GM18502 (cell line): Measurements from ENCODE around the gene NLRP13.
"Not testable (repeated sequence)": the region's sequence is repeated elsewhere in the genome, so short reads cannot be mapped to it uniquely, and the experiment has no call there.

Source experiments
- ATAC-seq: cut with Tn5 transposase; IDR thresholded peaks from one replicate; pipeline ENCODE4 v1.9.1; 2021; ENCODE audit warnings: mild to moderate bottlenecking; ENCODE audit not compliant: unreplicated experiment, poor library complexity

NLRP13 gene, protein sequence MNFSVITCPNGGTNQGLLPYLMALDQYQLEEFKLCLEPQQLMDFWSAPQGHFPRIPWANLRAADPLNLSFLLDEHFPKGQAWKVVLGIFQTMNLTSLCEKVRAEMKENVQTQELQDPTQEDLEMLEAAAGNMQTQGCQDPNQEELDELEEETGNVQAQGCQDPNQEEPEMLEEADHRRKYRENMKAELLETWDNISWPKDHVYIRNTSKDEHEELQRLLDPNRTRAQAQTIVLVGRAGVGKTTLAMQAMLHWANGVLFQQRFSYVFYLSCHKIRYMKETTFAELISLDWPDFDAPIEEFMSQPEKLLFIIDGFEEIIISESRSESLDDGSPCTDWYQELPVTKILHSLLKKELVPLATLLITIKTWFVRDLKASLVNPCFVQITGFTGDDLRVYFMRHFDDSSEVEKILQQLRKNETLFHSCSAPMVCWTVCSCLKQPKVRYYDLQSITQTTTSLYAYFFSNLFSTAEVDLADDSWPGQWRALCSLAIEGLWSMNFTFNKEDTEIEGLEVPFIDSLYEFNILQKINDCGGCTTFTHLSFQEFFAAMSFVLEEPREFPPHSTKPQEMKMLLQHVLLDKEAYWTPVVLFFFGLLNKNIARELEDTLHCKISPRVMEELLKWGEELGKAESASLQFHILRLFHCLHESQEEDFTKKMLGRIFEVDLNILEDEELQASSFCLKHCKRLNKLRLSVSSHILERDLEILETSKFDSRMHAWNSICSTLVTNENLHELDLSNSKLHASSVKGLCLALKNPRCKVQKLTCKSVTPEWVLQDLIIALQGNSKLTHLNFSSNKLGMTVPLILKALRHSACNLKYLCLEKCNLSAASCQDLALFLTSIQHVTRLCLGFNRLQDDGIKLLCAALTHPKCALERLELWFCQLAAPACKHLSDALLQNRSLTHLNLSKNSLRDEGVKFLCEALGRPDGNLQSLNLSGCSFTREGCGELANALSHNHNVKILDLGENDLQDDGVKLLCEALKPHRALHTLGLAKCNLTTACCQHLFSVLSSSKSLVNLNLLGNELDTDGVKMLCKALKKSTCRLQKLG

GRCh38 chr19:55931936-55932386 is at the start of gene NLRP13:
Gene NLRP13, minus strand, starts transcription at chr19:55932336. Its CDS starts 25 bp downstream, at chr19:55932311.
- ATAC-seq, result no peak

DNA sequence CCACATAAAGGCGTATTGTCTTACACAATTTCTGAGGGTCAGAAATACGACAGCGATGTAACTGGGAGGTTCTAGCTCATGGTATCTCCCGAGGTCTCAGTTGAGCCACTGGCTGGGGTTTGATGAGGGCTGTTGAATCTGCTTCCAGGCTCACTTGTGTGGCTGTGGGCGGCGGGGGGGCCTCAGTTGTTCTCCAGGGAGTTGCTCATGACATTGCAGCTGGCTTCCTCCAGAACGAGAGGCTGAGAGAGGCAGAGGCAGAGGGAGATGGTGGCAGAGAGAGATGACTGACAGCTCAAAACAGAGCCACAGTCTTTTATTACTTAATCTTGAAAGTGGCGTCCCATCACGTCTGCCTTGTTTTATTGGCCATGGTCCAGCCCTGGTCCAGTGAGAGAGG is 48.3 kb upstream of the NLRP13 start:
- ATAC-seq, result no peak

DNA sequence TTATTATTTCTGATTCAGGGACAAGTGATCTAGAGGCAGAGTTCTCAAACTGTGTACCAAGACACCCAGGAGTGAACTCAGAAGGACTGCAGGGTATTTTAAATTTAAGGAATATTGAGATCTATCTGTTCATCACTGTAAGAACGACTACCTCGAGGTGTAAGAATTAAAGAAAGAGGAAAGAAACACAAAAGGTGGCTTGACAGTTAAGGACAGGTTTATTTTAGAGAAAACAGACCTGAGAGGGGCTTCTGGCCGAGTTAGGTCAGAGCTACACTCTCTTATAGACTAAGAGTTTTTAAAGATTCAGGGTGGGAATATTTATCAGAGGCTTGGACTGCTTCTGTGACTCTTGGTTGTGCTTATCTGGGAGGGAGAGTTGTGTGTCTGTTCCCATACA is 41.8 kb upstream of the NLRP13 start:
- ATAC-seq, result no peak

DNA sequence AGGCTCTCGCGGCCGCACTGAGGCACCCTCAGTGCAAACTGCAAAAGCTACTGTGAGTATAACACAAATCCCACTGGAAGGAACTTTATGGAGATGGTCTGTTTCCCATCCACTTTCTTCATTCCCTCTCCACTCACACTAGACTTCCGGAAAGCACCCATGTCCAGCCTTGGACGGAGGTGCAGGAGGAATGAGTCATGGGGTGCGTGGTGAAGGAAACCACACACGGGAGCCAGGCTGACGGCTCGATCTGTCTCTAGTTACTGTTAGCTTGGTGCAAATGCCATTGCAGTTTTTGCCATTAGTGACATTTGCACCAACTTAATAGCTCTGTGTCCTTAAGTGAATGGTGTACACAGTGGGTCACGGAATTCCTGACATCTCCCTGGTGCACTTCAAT is 30.1 kb upstream of the NLRP13 start:
- no peak for ATAC-seq

GRCh38 chr19:55959996-55960675 is 28.0 kb upstream of the NLRP13 start:
- ATAC-seq, result no peak

GRCh38 chr19:55958356-55958755 is 26.2 kb upstream of the NLRP13 start:
- no peak for ATAC-seq

DNA sequence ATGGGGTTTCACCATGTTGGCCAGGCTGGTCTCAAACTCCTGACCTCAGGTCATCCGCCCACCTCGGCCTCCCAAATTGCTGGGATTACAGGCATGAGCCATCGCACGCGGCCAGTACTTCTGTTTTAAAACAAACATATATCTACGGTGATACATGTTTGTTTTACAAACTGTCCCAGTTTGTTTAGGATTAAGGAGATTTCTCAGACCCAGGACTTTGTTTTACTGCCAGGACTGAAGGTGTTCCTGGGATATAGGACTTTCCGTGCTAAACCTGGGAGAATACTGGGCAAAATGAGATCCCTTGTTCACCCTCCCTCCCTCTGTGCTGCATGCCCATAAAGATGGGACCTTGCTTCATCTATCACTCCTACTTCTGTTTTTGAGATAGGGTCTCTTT is 24.3 kb upstream of the NLRP13 start:
- ATAC-seq, result no peak

GRCh38 chr19:55950566-55950965 is 18.4 kb upstream of the NLRP13 start:
- not testable (repeated sequence) for ATAC-seq

DNA sequence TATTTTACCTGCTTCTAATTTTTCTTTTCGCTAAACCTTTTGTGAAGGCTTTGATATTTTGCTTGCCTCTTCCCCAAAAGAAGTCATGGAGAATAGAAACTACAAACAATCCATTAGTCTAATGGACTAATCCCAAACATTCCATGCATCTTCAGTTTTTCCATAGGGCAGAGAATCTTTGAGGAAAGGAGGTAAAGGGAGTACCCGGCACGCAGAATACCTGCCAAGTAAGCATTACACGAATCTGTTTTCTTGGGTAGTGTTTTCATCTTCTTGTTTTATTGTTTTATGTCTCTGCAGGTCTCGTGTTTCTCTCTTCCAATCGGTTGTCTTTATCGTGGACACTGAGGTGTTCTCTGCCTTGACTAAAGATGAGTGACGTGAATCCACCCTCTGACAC is 15.4 kb upstream of the NLRP13 start, which contains the start of gene NLRP8:
TSS of gene NLRP8 (plus strand) at position 301 of the 400 bp plus-strand sequence.
- ATAC-seq, result no peak

DNA sequence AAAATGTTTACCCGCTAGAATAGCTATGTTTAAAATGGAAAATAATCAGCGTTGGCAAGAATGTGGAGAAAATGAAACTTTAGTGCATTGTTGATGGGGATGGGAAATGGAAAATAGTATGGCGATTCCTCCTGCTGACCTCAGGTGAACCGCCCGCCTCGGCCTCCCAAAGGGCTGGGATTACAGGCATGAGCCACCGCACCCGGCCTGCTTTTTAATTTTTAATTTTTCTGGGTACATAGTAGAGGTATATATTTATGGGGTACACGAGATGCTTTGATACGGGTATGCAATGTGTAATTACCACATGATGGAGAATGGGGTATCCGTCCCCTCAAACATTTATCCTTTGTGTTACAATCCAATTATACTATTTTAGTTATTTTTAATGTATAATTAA is 8.2 kb upstream of the NLRP13 start:
- ATAC-seq, result no peak

DNA sequence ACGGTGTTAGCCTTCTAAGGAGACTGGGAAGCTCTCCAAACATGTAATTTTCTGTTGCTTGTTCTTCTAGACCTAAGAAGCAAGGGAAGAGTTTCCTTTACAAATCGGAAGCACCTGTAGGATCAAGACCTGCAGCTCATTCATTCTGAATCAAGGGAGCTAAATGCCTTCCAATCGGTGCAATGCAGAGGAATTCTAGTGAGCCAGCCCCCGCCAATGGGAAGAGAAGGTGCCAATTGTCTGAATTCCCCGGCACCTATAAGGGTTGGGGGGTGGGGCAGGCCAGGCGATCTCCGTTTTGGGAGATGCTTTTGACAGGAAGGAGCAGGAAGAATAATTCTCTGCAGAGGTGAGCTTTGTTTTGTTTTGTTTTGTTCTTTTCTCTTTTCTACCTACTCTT is 7.1 kb upstream of the NLRP13 start:
- ATAC-seq, result no peak

DNA sequence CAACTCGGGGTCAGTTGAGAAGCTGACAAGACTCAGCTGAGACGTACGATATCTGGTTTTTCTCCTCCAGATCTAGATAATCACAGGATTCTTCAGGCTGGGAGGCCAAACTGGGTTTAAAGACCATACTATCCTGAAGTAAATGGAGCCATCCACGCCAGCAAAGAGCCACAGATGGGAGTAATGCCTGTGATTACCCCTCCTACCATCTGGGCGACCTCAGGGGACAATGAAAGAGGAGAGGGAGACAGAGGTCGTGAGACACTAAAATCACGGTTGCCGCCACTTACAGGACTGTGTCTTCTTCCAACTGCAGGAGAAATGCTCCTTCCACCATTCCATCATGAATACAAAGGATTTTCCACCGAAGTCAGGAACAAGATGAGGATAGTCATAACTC is 3.1 kb upstream of the NLRP13 start:
- no peak for ATAC-seq

DNA sequence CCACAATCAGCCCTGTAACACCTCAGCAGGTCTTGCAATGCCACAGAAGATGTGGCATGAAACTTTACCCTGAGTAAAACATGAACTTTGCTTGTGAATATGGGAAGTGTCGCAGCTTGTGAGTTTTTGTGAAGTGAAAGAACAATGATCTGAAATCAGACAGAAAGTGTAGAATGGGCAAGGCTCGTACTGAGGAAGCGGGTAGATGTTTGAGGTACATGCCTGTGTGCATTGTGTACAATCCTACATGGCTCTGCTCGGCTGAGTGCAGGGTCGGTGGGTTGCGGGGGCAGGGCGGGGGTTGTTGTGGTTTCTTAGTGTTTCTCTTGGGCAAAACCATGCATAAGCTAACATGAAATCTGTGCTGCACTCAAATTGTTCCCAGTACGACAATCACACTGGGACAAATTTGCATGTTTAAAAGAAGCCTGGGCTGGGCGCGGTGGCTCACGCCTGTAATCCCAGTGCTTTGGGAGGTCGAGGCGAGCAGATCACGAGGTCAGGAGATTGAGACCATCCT is 1.1 kb downstream of the NLRP13 start:
- ATAC-seq, result no peak

DNA sequence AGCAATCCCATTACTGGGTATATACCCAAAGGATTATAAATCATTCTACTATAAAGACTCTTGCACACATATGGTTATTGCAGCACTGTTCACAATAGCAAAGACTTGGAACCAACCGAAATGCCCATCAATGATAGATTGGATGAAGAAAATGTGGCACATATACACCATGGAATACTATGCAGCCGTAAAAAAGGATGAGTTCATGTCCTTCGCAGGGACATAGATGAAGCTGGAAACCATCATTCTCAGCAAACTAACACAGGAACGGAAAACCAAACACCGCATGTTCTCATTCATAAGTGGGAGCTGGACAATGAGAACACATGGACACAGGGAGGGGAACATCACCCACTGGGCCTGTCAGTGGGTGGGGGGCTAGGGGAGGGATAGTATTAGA is 2.9 kb downstream of the NLRP13 start:
- not testable (repeated sequence) for ATAC-seq

GRCh38 chr19:55927991-55928390 is 4.1 kb downstream of the NLRP13 start:
- no peak for ATAC-seq

- no peak for ATAC-seq
Measured at GRCh38 chr19:55923556-55923955, 8.6 kb downstream of the NLRP13 start.

- no peak for ATAC-seq
Measured at GRCh38 chr19:55913643-55914268, 18.4 kb downstream of the NLRP13 start.

DNA sequence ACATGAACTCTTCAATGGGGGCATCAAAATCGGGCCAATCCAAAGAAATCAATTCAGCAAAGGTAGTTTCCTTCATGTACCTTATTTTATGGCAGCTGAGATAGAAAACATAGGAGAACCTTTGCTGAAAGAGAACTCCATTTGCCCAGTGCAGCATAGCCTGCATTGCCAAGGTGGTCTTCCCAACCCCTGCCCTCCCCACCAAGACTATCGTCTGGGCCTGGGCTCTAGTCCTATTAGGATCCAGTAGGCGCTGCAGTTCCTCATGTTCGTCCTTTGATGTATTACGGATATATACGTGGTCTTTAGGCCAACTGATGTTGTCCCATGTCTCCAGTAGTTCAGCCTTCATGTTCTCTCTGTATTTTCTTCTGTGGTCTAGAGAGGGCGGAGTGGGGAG is 19.2 kb downstream of the NLRP13 start:
- no peak for ATAC-seq

DNA sequence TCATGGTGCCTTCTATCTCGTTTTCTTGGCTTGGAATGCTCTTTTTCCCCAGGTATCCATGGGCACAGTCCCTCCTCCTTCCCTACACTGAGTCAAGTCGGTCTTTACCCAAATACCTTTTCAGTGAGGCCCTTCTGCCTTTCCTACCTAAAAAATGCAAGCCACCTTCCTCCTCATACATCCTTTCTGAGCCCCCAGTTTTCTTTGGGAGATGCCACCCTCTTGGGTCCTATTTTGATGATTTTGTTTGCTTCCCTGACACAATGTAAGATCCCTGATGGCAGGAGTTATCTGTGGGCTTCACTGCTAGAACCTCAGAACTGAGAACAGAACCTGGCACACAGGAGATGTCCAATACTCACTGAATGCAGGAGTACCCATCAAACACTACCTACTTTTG is 22.3 kb downstream of the NLRP13 start:
- ATAC-seq, result no peak

DNA sequence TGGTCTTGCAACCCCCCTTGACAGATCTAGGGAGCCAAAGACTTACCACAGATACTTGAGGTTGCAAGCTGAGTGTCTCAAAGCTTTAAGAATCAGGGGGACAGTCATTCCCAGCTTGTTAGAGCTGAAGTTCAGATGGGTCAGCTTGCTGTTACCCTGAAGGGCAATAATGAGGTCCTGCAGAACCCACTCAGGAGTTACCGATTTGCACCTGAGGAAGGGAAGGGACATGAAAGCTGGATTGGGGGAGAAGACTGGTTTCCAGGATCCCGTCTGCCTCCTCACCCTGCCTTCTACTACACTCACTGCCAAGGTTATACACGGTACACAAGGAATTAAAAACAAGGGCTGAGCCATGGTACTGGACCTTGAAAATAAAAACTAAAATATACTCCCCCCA is 24.4 kb downstream of the NLRP13 start:
- no peak for ATAC-seq
